Ishikawa (cell line): ENCODE data around the gene NQO1.

Experiments
- CEBPB ChIP-seq: IDR thresholded peaks from 2 replicates; pipeline ENCODE4 v1.6.1; 2012
- EP300 ChIP-seq: IDR thresholded peaks from 2 replicates; pipeline ENCODE4 v1.6.1; 2012; ENCODE audit warnings: borderline replicate concordance
- FOXM1 ChIP-seq: IDR thresholded peaks from 2 replicates; pipeline ENCODE4 v1.6.1; 2012; ENCODE audit warnings: low read depth, borderline replicate concordance
- RAD21 ChIP-seq: IDR thresholded peaks from 2 replicates; pipeline ENCODE4 v1.6.1; 2012; ENCODE audit warnings: low read depth
- REST ChIP-seq: IDR thresholded peaks from 2 replicates; pipeline ENCODE4 v1.6.1; 2012; ENCODE audit warnings: low read depth, mild to moderate bottlenecking
- TCF12 ChIP-seq: IDR thresholded peaks from 2 replicates; pipeline ENCODE4 v1.6.1; 2012; ENCODE audit warnings: low read depth
- USF1 ChIP-seq: IDR thresholded peaks from 2 replicates; pipeline ENCODE4 v1.6.1; 2012
- YY1 ChIP-seq: IDR thresholded peaks from 2 replicates; pipeline ENCODE4 v1.6.1; 2012; ENCODE audit warnings: low read depth

GRCh38 chr16:69724981-69725479, 1.3 kb downstream of the NQO1 start:
- TF ChIP-seq YY1 = no peak
- TF ChIP-seq FOXM1 = no peak
- TF ChIP-seq RAD21 = no peak
- TF ChIP-seq TCF12 = no peak
- no peak for TF ChIP-seq EP300
- TF ChIP-seq REST = no peak
- TF ChIP-seq USF1 = no peak
- TF ChIP-seq CEBPB = no peak
